Breast epithelium (tissue), 3 donors: ENCODE results near the gene ZSCAN25.

Experiments used
- POLR2A ChIP-seq: fragments of 450-650 bp; IDR thresholded peaks from one replicate; pipeline ENCODE4 v1.6.1; 2016; ENCODE audit warnings: antibody characterized with exemption, mild to moderate bottlenecking, moderate library complexity
- TF ChIP-seq, protein P1 (sequence below), 3 donors: fragments of 450-650 bp; IDR thresholded peaks; one replicate each; pipeline ENCODE4 v1.5.1; 2016 to 2017; ENCODE audit warnings: antibody characterized with exemption in 3 of 3, mild to moderate bottlenecking in 3 of 3, moderate library complexity in 3 of 3

DNA sequence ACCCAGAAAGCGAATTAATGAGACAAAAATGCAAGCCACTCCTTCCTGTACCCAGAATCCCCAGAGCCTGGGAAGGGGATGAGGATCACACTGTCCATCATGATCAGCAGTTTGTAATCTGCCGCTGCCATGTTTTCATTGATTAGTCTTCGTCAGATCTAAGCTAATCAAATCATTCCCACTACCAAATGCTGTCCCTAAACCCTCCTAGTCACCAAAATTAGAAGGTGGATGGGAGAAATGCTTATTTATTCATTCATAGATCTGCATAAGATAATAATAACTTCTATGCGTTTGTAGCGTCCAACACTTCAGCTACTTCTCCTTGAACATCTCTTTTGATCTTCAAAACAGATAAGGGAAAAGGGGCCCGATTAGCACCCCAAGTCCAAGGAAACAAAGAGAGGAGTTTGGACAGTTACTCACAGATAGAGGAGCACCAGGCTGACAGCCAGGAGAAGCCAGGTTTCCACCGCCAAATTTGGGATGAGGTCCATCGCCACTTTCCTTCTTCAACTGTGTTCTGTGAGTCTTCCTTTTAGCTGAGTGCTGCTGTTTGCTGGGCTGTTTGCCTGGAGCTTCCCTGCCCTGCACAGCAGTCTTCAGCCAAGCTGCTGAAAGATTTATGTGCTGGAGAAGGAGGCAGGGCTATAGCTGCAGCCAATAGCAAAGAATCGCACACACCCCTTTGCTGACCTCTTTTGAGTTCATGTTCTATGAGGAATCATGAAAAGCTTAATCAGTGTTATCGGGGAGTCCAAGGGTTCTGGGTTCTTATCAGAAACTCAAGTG is 62.9 kb downstream of the ZSCAN25 start, which contains the start of gene CYP3A5:
- TF ChIP-seq, protein P1, sequence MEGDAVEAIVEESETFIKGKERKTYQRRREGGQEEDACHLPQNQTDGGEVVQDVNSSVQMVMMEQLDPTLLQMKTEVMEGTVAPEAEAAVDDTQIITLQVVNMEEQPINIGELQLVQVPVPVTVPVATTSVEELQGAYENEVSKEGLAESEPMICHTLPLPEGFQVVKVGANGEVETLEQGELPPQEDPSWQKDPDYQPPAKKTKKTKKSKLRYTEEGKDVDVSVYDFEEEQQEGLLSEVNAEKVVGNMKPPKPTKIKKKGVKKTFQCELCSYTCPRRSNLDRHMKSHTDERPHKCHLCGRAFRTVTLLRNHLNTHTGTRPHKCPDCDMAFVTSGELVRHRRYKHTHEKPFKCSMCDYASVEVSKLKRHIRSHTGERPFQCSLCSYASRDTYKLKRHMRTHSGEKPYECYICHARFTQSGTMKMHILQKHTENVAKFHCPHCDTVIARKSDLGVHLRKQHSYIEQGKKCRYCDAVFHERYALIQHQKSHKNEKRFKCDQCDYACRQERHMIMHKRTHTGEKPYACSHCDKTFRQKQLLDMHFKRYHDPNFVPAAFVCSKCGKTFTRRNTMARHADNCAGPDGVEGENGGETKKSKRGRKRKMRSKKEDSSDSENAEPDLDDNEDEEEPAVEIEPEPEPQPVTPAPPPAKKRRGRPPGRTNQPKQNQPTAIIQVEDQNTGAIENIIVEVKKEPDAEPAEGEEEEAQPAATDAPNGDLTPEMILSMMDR (IDR thresholded peaks at IDR 0.05): no peak
- TF ChIP-seq POLR2A: no peak
